Large intestine (tissue), 12 donors: ENCODE results near the gene STX19. TPM values are rescaled to one million over a fixed set of nuclear protein-coding genes. Genes with fewer than 3 reads are reported as not detected.

ENCODE experiments used
- DNase-seq, 2 donors: peaks; one replicate each; pipeline versions ENCODE4 v3.0.0 to v3.0.0-alpha.2; 2013
- H3K27ac ChIP-seq: one replicate; pipeline ENCODE4 v1.5.1; 2013; ENCODE audit warnings: low read length
- H3K27me3 ChIP-seq: 2 replicates; pipeline ENCODE4 v1.6.1; 2013; ENCODE audit warnings: low read length; ENCODE audit not compliant: control insufficient read depth, insufficient read depth
- H3K36me3 ChIP-seq: 2 replicates; pipeline ENCODE4 v1.6.1; 2013; ENCODE audit warnings: low read length; ENCODE audit not compliant: control insufficient read depth, insufficient read depth
- H3K4me1 ChIP-seq: one replicate; pipeline ENCODE4 v1.6.1; 2013; ENCODE audit warnings: low read length; ENCODE audit not compliant: control insufficient read depth, insufficient read depth
- H3K4me3 ChIP-seq: one replicate; pipeline ENCODE4 v1.5.1; 2013; ENCODE audit warnings: low read length
- H3K9me3 ChIP-seq: one replicate; pipeline ENCODE4 v1.6.1; 2013; ENCODE audit warnings: mild to moderate bottlenecking, low read depth, low read length, moderate library complexity; ENCODE audit not compliant: control insufficient read depth
- WGBS: methylation state at CpG from one replicate; pipeline ENCODE4 v1.1.5; 2013; ENCODE audit warnings: low lambda C conversion rate; ENCODE audit not compliant: insufficient coverage; 5-methylcytosine and 5-hydroxymethylcytosine counted together
- long read RNA-seq, 11 donors: transcript quantifications; one replicate each; lab custom pipeline, GENCODE V29; 2026
- polyA plus RNA-seq: library from polyadenylated mRNA; unstranded; fragments of 120-200 nt; gene quantifications from one replicate; pipeline ENCODE4 v1.2.1, GENCODE V29; 2013

STX19 gene
- 0.34 TPM for polyA plus RNA-seq
- long read RNA-seq, donor 1, result 0 reads
- long read RNA-seq, donor 2, partial matches to known transcripts, result 30 of 30 reads
- long read RNA-seq, donor 2, other reads (novel, unspliced or antisense), result 0 of 30 reads
- long read RNA-seq, donor 3, result 0 reads
- long read RNA-seq, donor 4, result 0 reads
- long read RNA-seq, donor 5, result 0 reads
- long read RNA-seq, donor 6, result 0 reads
- long read RNA-seq, donor 7, result 0 reads
- long read RNA-seq, donor 8, result 0 reads
- long read RNA-seq, donor 9, result 0 reads
- long read RNA-seq, donor 10, result 0 reads
- long read RNA-seq, donor 11, result 0 reads

- no peak within 1 kb of the TSS for H3K27ac ChIP-seq
- no peaks in the 10 kb centered on the region for H3K9me3 ChIP-seq
- 74% methylated on average over 4 of the region's 8 CpGs for WGBS
- no peaks in the 10 kb centered on the region for H3K36me3 ChIP-seq
- H3K4me1 ChIP-seq, result no peaks in the 10 kb centered on the region
- H3K4me3 ChIP-seq, result no peak within 1 kb of the TSS
- H3K27me3 ChIP-seq, result no peaks in the 10 kb centered on the region
- peak; percentile 4 to 58 for DNase-seq
Measured at GRCh38 chr3:94028093-94028837, at the start of gene STX19. Gene STX19 (minus strand): TSS chr3:94028597. CDS start chr3:94015269, 13,328 bp downstream.

- no CpG with 5 or more reads among the region's 3 CpGs for WGBS
- DNase-seq, result no peak
- Histone ChIP-seq H3K27me3 (no peaks in the 10 kb centered on the region), H3K4me3 (no peak overlapping the region), H3K9me3 (no peaks in the 10 kb centered on the region), H3K27ac (no peak overlapping the region), H3K4me1 (no peaks in the 10 kb centered on the region), H3K36me3 (peaks cover 17% of the 10 kb centered on the region)
Measured at GRCh38 chr3:94076055-94076454, 47.7 kb upstream of the STX19 start.

GRCh38 chr3:94071713-94072284 lies 43.4 kb upstream of the STX19 start:
- H3K36me3 ChIP-seq, result peaks cover 25% of the 10 kb centered on the region
- H3K9me3 ChIP-seq, result no peaks in the 10 kb centered on the region
- no peak overlapping the region for H3K27ac ChIP-seq
- H3K4me1 ChIP-seq, result no peaks in the 10 kb centered on the region
- no CpG with 5 or more reads among the region's 4 CpGs for WGBS
- no peak for DNase-seq
- no peak overlapping the region for H3K4me3 ChIP-seq
- H3K27me3 ChIP-seq, result no peaks in the 10 kb centered on the region

GRCh38 chr3:94070341-94070911 lies 42.0 kb upstream of the STX19 start:
- Histone ChIP-seq H3K4me3 (no peak overlapping the region), H3K9me3 (no peaks in the 10 kb centered on the region), H3K27ac (no peak overlapping the region), H3K4me1 (no peaks in the 10 kb centered on the region), H3K36me3 (peaks cover 20% of the 10 kb centered on the region), H3K27me3 (no peaks in the 10 kb centered on the region)
- DNase-seq, result no peak
- WGBS, result no CpG with 5 or more reads among the region's 6 CpGs

GRCh38 chr3:94069194-94069813 lies 40.9 kb upstream of the STX19 start:
- Histone ChIP-seq H3K9me3 (no peaks in the 10 kb centered on the region), H3K4me3 (no peak overlapping the region), H3K4me1 (no peaks in the 10 kb centered on the region), H3K27me3 (no peaks in the 10 kb centered on the region), H3K27ac (no peak overlapping the region), H3K36me3 (peaks cover 20% of the 10 kb centered on the region)
- no peak for DNase-seq
- WGBS, result 80% methylated on average over 2 of the region's 4 CpGs

- Histone ChIP-seq H3K27ac (no peak overlapping the region), H3K36me3 (peaks cover 13% of the 10 kb centered on the region), H3K4me1 (peaks cover 6% of the 10 kb centered on the region), H3K27me3 (no peaks in the 10 kb centered on the region), H3K4me3 (no peak overlapping the region), H3K9me3 (no peaks in the 10 kb centered on the region)
- no peak for DNase-seq
- no CpG with 5 or more reads among the region's 6 CpGs for WGBS
Measured at GRCh38 chr3:94066506-94067500, 38.4 kb upstream of the STX19 start.

- Histone ChIP-seq H3K27ac (no peak overlapping the region), H3K4me3 (no peak overlapping the region), H3K9me3 (no peaks in the 10 kb centered on the region), H3K27me3 (no peaks in the 10 kb centered on the region), H3K4me1 (peaks cover 6% of the 10 kb centered on the region), H3K36me3 (peaks cover 10% of the 10 kb centered on the region)
- no peak for DNase-seq
- WGBS, result no CpG with 5 or more reads among the region's 1 CpG
Measured at GRCh38 chr3:94065819-94066480, 37.6 kb upstream of the STX19 start.

GRCh38 chr3:94065122-94065521 lies 36.7 kb upstream of the STX19 start:
- Histone ChIP-seq H3K4me1 (peaks cover 6% of the 10 kb centered on the region), H3K9me3 (no peaks in the 10 kb centered on the region), H3K27me3 (no peaks in the 10 kb centered on the region), H3K27ac (no peak overlapping the region), H3K36me3 (peaks cover 10% of the 10 kb centered on the region), H3K4me3 (no peak overlapping the region)
- DNase-seq, result no peak
- no CpG with 5 or more reads among the region's 1 CpG for WGBS

GRCh38 chr3:94064243-94064860 lies 36.0 kb upstream of the STX19 start:
- peaks cover 10% of the 10 kb centered on the region for H3K36me3 ChIP-seq
- no peaks in the 10 kb centered on the region for H3K9me3 ChIP-seq
- no peak overlapping the region for H3K4me3 ChIP-seq
- H3K4me1 ChIP-seq, result peaks cover 6% of the 10 kb centered on the region
- H3K27ac ChIP-seq, result no peak overlapping the region
- no peak for DNase-seq
- H3K27me3 ChIP-seq, result no peaks in the 10 kb centered on the region
- 79% methylated on average over 3 of the region's 6 CpGs for WGBS
